GM18873 (cell line): ENCODE measurements around the gene PCP4L1.
"Not testable (repeated sequence)": the region's sequence is repeated elsewhere in the genome, so short reads cannot be mapped to it uniquely, and the experiment has no call there.

Experiments
- ATAC-seq: cut with Tn5 transposase; IDR thresholded peaks from one replicate; pipeline ENCODE4 v1.9.1; 2021; ENCODE audit warnings: mild to moderate bottlenecking, moderate library complexity, moderate number of reproducible peaks; ENCODE audit not compliant: unreplicated experiment, low FRiP score

PCP4L1 gene

GRCh38 chr1:161258439-161259344 is at the start of gene PCP4L1:
Gene PCP4L1, plus strand, starts transcription at chr1:161258745. Its CDS starts 230 bp downstream, at chr1:161258975.
- ATAC-seq = no peak

GRCh38 chr1:161209790-161210409 is 48.6 kb upstream of the PCP4L1 start:
- no peak for ATAC-seq

GRCh38 chr1:161214369-161214768 is 44.2 kb upstream of the PCP4L1 start:
- ATAC-seq = no peak

- ATAC-seq = no peak
Observed at GRCh38 chr1:161215076-161215475, 43.5 kb upstream of the PCP4L1 start, which contains the start of gene FCER1G. Gene FCER1G, plus strand, starts transcription at chr1:161215295. Its CDS starts 27 bp downstream, at chr1:161215322.

- ATAC-seq = peak; percentile 69
Observed at GRCh38 chr1:161216945-161217712, 41.4 kb upstream of the PCP4L1 start.

- ATAC-seq = no peak
Observed at GRCh38 chr1:161217831-161218230, 40.7 kb upstream of the PCP4L1 start.

GRCh38 chr1:161218301-161219077 is 40.1 kb upstream of the PCP4L1 start:
- no peak for ATAC-seq

GRCh38 chr1:161219078-161219892 is 39.3 kb upstream of the PCP4L1 start:
- no peak for ATAC-seq

GRCh38 chr1:161220002-161220401 is 38.5 kb upstream of the PCP4L1 start:
- ATAC-seq = no peak

GRCh38 chr1:161222175-161223019 is 36.1 kb upstream of the PCP4L1 start:
- no peak for ATAC-seq

- no peak for ATAC-seq
Observed at GRCh38 chr1:161223805-161224694, 34.5 kb upstream of the PCP4L1 start.

- not testable (repeated sequence) for ATAC-seq
Observed at GRCh38 chr1:161224695-161225087, 33.9 kb upstream of the PCP4L1 start.

- no peak for ATAC-seq
Observed at GRCh38 chr1:161225178-161225533, 33.4 kb upstream of the PCP4L1 start.

- ATAC-seq = peak; percentile 92
Observed at GRCh38 chr1:161225534-161226319, 32.8 kb upstream of the PCP4L1 start, which contains the start of gene TOMM40L. Gene TOMM40L, plus strand, starts transcription at chr1:161226060. Its CDS starts 430 bp downstream, at chr1:161226490.

GRCh38 chr1:161226320-161226711 is 32.2 kb upstream of the PCP4L1 start:
- no peak for ATAC-seq

GRCh38 chr1:161226759-161227158 is 31.8 kb upstream of the PCP4L1 start:
- no peak for ATAC-seq
